Mesenteric fat pad (tissue), 1 donor: ENCODE results near the gene ACHE. TPM values are rescaled to one million over a fixed set of nuclear protein-coding genes. Genes with fewer than 3 reads are reported as not detected.
"Not testable (repeated sequence)": the region's sequence is repeated elsewhere in the genome, so short reads cannot be mapped to it uniquely, and the experiment has no call there.

Experiments used
- DNase-seq: peaks from one replicate; pipeline ENCODE4 v3.0.0-alpha.2; 2020; ENCODE audit warnings: low spot score
- microRNA-seq: library from miRNA; unstranded; fragments of <30 nt; microRNA quantifications from one replicate; pipeline ENCODE4 v1.2.0, GENCODE V29; 2020; ENCODE audit warnings: borderline number of aligned reads
- total RNA-seq: library from RNA; stranded (reverse); fragmentation: NEBNext Ultra II Directional; extraction: Animal tissue kit (Norgen Biotek cat#: 25700); gene quantifications from one replicate; pipeline ENCODE4 v1.2.1, GENCODE V29; 2021
- donor health status: DM: yes; HTN: yes; CAD: no.

Gene ACHE
- total RNA-seq, 1 donor from 2014 or later = 1.9 TPM

- no peak for DNase-seq
Observed at GRCh38 chr7:100865372-100865911, 30.2 kb downstream of the ACHE start.

- no peak for DNase-seq
Observed at GRCh38 chr7:100864263-100864845, 31.3 kb downstream of the ACHE start.

GRCh38 chr7:100863406-100863950, 32.2 kb downstream of the ACHE start:
- no peak for DNase-seq

GRCh38 chr7:100861616-100861985, 34.1 kb downstream of the ACHE start:
- no peak for DNase-seq

GRCh38 chr7:100860702-100861615, 34.7 kb downstream of the ACHE start:
- DNase-seq = no peak

- DNase-seq = no peak
Observed at GRCh38 chr7:100859856-100860255, 35.8 kb downstream of the ACHE start.

- DNase-seq = no peak
Observed at GRCh38 chr7:100856871-100857282, 38.8 kb downstream of the ACHE start.

GRCh38 chr7:100855515-100855914, 40.2 kb downstream of the ACHE start:
- DNase-seq = no peak

- not testable (repeated sequence) for DNase-seq
Observed at GRCh38 chr7:100854899-100855298, 40.8 kb downstream of the ACHE start.

- no peak for DNase-seq
Observed at GRCh38 chr7:100854146-100854895, 41.4 kb downstream of the ACHE start.

- peak; percentile 95 for DNase-seq
Observed at GRCh38 chr7:100852048-100852872, 43.4 kb downstream of the ACHE start, which contains the start of gene SLC12A9. Gene SLC12A9 (plus strand): TSS chr7:100852713. CDS start chr7:100854198, 1,485 bp downstream.

GRCh38 chr7:100847360-100847759, 48.3 kb downstream of the ACHE start:
- no peak for DNase-seq

GRCh38 chr7:100840470-100841100, 55.1 kb downstream of the ACHE start:
- DNase-seq = no peak

Small RNA genes lying within 50 kb of the gene (microRNA-seq; reads per million reads assigned to microRNA genes)
- not detected for gene MIR6875

Other genes with a start within 250 kb of the ACHE start
- gene ACTL6B, start 239.4 kb downstream of the ACHE start, total RNA-seq = not detected
- 243 TPM for gene GNB2, start 222.1 kb downstream of the ACHE start, total RNA-seq
- gene GIGYF1, start 201.6 kb downstream of the ACHE start, total RNA-seq = 31.9 TPM
- 25.9 TPM for gene POP7, start 189.8 kb downstream of the ACHE start, total RNA-seq
- gene EPO, start 175.4 kb downstream of the ACHE start, total RNA-seq = not detected
- not detected for gene ZAN, start 162.3 kb downstream of the ACHE start, total RNA-seq
- 45.6 TPM for gene EPHB4, start 68.4 kb downstream of the ACHE start, total RNA-seq
- 21.7 TPM for gene SLC12A9, start 43.2 kb downstream of the ACHE start, total RNA-seq
- 71.0 TPM for gene TRIP6, start 28.5 kb downstream of the ACHE start, total RNA-seq
- 135 TPM for gene SRRT, start 20.8 kb downstream of the ACHE start, total RNA-seq
- gene UFSP1, start 6.2 kb downstream of the ACHE start, total RNA-seq = 5.1 TPM
- 1.3 TPM for gene MUC3A, start 53.6 kb upstream of the ACHE start, total RNA-seq
- gene MUC12, start 73.7 kb upstream of the ACHE start, total RNA-seq = 0.32 TPM
- gene MUC17, start 124.2 kb upstream of the ACHE start, total RNA-seq = 0.35 TPM
- 48.2 TPM for gene TRIM56, start 189.6 kb upstream of the ACHE start, total RNA-seq
- gene SERPINE1, start 231.2 kb upstream of the ACHE start, total RNA-seq = 130 TPM